Measurements from ENCODE around the gene GOT1.

GRCh38 chr10:99410146-99410545 lies 20.3 kb downstream of the GOT1 start:
- TF ChIP-seq, protein P1, sequence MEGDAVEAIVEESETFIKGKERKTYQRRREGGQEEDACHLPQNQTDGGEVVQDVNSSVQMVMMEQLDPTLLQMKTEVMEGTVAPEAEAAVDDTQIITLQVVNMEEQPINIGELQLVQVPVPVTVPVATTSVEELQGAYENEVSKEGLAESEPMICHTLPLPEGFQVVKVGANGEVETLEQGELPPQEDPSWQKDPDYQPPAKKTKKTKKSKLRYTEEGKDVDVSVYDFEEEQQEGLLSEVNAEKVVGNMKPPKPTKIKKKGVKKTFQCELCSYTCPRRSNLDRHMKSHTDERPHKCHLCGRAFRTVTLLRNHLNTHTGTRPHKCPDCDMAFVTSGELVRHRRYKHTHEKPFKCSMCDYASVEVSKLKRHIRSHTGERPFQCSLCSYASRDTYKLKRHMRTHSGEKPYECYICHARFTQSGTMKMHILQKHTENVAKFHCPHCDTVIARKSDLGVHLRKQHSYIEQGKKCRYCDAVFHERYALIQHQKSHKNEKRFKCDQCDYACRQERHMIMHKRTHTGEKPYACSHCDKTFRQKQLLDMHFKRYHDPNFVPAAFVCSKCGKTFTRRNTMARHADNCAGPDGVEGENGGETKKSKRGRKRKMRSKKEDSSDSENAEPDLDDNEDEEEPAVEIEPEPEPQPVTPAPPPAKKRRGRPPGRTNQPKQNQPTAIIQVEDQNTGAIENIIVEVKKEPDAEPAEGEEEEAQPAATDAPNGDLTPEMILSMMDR (IDR thresholded peaks at IDR 0.05; ENCODE audit: low read depth, low read length, missing input control): no peak
- TF ChIP-seq JUND (IDR thresholded peaks at IDR 0.05): no peak
- no peak for TF ChIP-seq REST (IDR thresholded peaks at IDR 0.05)
- TF ChIP-seq TAF1 (conservative IDR thresholded peaks at IDR 0.05): no peak
- TF ChIP-seq YY1 (IDR thresholded peaks at IDR 0.05): no peak
- no peak for TF ChIP-seq EGR1 (IDR thresholded peaks at IDR 0.05; ENCODE audit: low read depth in 2 of 2)
- no peak for TF ChIP-seq RXRA (IDR thresholded peaks at IDR 0.05)
- no peak for TF ChIP-seq FOXA1 (IDR thresholded peaks at IDR 0.05)
- TF ChIP-seq RAD21 (IDR thresholded peaks at IDR 0.05): no peak
- TF ChIP-seq, protein P2, sequence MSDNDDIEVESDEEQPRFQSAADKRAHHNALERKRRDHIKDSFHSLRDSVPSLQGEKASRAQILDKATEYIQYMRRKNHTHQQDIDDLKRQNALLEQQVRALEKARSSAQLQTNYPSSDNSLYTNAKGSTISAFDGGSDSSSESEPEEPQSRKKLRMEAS (IDR thresholded peaks at IDR 0.05): no peak
- TF ChIP-seq SP1 (IDR thresholded peaks at IDR 0.05): no peak
- no peak for TF ChIP-seq ATF3 (IDR thresholded peaks at IDR 0.05)
- no peak for TF ChIP-seq NR2F2 (IDR thresholded peaks at IDR 0.05)
- TF ChIP-seq HNF4A (conservative IDR thresholded peaks at IDR 0.05): no peak

All from liver (tissue), 3 donors.